Stimulated activated CD4-positive, alpha-beta T cell treated with anti-CD3 and anti-CD28 coated beads, TNF-alpha, amount 100 ng/mL, for 48 hours (primary cell): ENCODE measurements around the gene FAM13A.

Experiments
- DNase-seq, 3 donors: peaks; one replicate each; pipeline ENCODE4 v3.0.0-alpha.2; 2020; ENCODE audit warnings: low read depth in 3 of 3

The FAM13A gene

DNA sequence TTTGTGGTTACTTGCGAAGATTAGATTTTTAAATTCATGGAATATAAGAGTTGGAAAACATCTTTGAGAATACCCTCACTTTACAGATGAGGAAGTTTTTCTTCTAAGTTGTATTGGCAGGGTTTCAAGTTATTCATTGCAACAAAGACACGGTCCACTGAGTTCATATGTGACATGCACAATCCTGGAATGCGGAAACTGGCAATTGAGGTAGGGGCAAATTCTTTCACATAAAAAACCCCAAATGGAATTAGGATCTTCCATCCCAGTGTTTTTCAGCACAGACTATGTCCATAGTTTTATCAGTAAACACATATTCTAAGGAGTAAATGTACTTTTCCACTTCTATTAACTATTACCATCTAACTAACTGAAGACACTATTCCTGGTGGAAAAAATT is 277.6 kb downstream of the FAM13A start:
- DNase-seq: no peak

DNA sequence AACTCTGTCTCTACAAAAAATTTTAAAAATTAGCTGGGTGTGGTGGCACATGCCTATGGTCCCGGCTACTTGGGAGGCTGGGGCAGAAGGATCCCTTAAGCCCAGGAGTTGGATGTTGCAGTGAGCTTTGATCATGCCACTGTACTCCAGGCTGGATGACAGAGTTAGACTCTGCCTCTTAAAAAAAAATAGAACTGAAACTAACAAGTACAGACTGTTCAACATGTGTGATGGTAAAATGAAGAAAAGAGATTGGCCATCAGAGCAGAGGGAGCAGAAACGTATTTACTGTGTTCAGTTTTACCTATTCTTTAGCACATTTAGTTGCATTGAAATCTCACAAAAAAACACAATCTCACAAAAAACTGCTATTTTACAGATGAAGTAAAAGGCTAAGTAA is 281.5 kb downstream of the FAM13A start:
- DNase-seq: no peak

DNA sequence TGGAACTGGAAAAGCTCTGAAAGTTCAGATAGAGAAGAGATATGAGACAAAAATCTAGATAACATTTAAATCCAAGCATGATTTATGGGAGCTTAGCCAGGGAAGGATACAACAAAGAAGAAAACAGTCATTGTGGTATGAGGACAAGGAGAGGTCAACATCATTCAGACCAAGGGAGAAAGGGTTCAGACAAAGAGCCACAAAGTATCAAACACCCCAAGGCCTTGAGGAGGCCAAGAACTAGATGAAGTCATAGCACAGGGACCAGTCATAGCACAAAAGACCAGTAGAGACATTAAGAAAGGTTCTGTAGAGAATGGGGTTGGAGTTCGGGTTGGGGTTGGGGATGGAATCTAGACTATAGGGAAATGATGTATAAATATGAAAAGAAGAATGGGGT is 282.0 kb downstream of the FAM13A start:
- no peak for DNase-seq

DNA sequence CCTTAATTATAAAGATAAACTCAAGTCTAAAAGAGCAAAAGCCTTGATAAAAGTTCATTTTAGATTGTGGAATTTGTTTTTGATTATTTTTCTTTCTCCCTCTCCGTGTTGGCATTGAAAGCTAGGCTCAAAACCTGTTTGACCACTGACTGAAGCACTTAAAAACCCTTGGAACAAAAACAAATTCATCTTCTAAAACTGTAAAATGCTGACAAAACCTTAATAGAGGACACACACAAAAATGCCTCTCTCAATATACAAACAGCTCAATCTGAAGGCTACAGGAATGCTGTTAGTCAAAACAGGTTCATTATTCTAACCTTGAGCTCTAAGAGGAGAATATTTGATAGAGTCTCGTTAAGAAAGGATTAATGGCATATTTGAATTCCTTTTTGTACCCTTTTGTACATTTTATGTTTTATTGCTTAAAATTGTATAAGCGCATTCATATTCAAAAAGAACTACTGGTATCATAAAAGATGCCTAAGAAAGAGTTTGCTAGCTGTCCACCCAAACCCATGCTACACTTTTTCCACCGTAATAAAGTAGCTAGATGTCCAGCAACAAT is 285.0 kb downstream of the FAM13A start:
- no peak for DNase-seq

- DNase-seq: no peak
These were observed 291.3 kb downstream of the FAM13A start for GRCh38 chr4:88765729-88766128.

- DNase-seq: no peak
These were observed 293.9 kb downstream of the FAM13A start for GRCh38 chr4:88763075-88763474.

DNA sequence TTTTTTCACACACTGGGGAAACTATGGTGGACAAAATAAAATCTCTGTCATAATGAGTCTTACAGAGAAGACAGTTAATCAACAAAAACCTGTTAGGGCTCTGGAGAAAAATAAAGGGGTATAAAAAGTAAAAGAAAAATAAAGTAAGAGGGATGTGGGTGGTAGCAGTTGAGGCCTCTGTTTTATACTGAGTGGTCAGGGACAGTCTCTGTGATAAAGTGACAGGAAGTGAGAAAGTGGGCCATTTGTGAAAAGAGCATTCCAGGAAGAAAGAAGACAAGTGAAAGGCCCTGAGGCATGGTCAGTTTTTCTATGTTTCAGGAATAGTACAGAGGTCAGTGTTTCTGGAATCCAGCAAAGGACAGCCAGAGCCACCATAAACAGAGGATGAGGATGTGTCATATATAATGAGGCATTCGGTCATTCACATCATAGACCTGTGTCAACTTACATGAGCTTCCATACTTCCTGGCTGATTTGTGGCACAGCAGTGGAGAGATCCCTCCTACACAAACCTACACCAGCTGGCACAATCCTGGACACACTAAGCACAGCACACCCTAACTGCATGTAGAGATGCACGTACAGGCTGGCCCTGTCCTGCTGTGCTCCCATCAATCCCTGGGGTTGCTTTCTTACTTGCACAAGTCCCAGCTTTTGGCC is 295.0 kb downstream of the FAM13A start:
- no peak for DNase-seq

- DNase-seq: no peak
These were observed 295.6 kb downstream of the FAM13A start for GRCh38 chr4:88761342-88761741.

GRCh38 chr4:88759895-88760290 is 297.1 kb downstream of the FAM13A start:
- no peak for DNase-seq

GRCh38 chr4:88759039-88759894 is 297.7 kb downstream of the FAM13A start:
- DNase-seq: no peak

- no peak for DNase-seq
These were observed 298.7 kb downstream of the FAM13A start for GRCh38 chr4:88758264-88758663.

DNA sequence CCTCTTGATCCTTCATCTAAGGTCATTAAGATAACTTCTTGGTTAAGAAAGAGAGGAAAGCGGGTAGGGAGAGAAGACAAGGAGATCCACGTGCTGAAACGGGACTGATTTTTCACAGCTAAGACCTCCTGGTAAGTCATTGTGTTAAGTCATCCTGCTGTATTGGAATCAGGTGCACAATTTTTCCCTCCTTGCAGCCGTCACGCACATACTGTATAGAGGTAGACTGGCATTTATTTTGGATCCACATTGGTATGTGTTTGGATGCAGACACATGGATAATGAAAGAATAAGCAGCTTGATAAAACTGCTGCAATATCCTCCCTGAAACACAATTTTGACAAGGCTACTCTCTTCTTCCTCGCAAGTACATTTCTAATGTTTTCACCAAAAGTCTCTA is 299.2 kb downstream of the FAM13A start:
- no peak for DNase-seq

DNA sequence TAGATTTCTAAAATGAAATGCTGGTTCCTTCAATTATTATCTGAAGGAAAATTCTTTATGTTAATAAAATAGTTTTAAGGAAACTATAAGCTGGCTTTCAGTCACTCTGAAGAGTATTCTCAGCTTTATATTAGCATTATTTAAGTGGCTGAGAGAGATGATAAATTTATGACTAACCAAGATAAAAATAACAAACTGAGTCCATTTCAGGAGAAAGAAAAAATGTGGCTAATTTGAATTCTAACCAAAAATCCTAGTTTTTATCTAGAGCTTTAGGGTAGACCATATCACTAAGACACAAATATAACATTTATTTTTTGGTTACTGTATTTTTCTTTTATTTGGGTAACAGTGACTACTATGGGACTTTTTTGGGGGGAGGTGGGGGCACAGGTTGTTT is 299.9 kb downstream of the FAM13A start:
- no peak for DNase-seq

DNA sequence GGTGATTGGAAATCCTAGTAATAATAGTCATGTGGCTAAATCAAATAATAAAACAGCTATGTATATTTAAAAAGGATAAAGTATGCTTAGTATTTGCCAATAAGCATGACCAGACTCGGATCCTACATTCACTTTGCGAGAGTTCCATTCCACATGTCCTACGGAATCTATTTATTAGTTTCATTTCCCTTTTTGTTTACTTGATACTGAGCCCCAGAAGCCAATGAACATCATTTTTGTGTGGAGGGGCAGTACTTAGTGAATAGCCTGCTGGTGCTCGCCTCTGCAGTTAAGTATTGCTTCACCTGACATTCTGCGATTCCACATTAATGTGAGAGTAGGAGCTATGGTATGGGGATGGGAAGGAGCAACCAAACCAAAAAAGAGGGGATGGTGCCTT is 300.8 kb downstream of the FAM13A start:
- DNase-seq: no peak

DNA sequence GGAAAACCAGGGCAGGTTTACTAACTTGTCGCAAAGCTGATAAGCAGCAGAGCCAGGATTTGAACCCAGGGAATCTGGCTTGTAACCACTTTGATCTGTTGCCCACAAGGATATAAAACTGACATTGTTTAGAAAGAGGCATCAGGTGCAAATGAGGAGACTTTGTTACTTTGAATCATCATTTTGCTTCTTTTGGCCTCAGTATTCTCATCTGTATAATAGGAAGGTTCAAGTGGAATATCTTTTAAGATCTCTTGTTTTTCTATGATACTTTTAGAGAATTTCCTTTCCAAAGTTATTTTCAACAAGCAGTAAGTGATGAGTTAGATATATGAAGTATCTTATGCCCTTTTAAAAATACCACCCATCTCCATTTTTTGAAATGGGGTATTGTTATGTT is 301.5 kb downstream of the FAM13A start:
- DNase-seq: no peak

DNA sequence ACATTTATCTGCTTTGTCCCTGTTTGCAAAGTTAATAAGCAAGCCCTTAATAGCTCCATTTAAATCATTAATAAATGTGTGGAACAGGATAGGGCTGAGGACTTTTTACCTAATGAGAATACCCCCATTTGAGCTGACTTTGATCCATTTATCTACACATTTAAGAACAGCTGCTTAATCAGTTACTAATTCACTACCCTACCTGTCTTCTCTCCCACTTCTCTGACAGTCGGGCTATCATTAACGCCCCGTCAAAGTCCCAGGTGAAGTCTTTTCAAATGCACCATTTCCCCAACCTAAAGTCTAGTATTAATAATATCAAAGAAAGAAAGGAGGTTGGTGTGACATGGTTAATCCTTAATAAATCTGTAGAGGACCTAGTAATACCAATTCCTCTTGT is 302.2 kb downstream of the FAM13A start:
- DNase-seq: no peak

GRCh38 chr4:88753658-88754571 is 303.1 kb downstream of the FAM13A start:
- DNase-seq: no peak

- no peak for DNase-seq
These were observed 304.2 kb downstream of the FAM13A start for GRCh38 chr4:88752754-88753153.

- DNase-seq: no peak
These were observed 304.9 kb downstream of the FAM13A start for GRCh38 chr4:88752076-88752463.

GRCh38 chr4:88751258-88752075 is 305.5 kb downstream of the FAM13A start:
- DNase-seq: no peak

DNA sequence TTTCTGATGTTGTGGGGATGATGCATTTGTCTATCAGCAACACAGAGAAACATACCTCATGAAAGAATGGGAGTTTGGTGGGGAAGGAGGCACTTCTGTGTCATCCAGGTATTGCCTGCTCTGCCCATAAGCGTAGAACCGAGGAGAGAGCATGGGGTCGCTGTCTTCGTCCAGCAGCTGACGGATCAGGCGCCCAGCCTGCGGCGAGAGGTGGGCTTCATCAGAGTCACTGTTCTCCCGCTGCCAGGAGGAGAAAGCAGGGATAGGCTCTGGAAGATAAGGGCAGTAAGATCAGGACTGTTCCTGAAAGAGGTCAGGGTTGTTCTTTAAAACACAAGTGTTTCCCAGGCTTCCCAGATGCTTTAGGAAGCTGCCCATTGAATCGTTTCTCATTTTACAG is 306.6 kb downstream of the FAM13A start:
- DNase-seq: no peak
